Spleen (tissue), 7 donors: ENCODE measurements around the gene RPLP2.

Experiments used
- POLR2A ChIP-seq, 3 donors: fragments of 450-650 bp; IDR thresholded peaks; one replicate each; pipeline ENCODE4 v1.5.1; 2017; ENCODE audit warnings: antibody characterized with exemption in 3 of 3, mild to moderate bottlenecking in 1 of 3
- POLR2AphosphoS5 ChIP-seq, 3 donors: sonication (generic); formaldehyde crosslinking; IDR thresholded peaks; one replicate each; pipeline ENCODE4 v1.5.1; 2017; ENCODE audit warnings: antibody characterized with exemption in 3 of 3
- TF ChIP-seq, protein P1 (sequence below), 11 experiments: fragments of 200-600 bp in 7 of 11; fragments of 450-650 bp in 4 of 11; sonication (generic) in 4 of 11; IDR thresholded peaks in 8 of 11; conservative IDR thresholded peaks in 3 of 11; 1 replicate in 7 of 11; 2 replicates in 4 of 11; pipeline versions ENCODE4 v1.4.0 to v1.8.0; 2016 to 2021; ENCODE audit warnings: antibody characterized with exemption in 11 of 11, inconsistent platforms in 4 of 11, mild to moderate bottlenecking in 1 of 11
- donor health status: DM: no; HTN: no; CAD: no; lungs with moderate emphysema.
- donor health status: DM: no; HTN: no; CAD: no.
- donor health status: DM: no; HTN: no; CAD: no.

- TF ChIP-seq POLR2A (IDR thresholded peaks at IDR 0.05) = no peak
- TF ChIP-seq, protein P1, sequence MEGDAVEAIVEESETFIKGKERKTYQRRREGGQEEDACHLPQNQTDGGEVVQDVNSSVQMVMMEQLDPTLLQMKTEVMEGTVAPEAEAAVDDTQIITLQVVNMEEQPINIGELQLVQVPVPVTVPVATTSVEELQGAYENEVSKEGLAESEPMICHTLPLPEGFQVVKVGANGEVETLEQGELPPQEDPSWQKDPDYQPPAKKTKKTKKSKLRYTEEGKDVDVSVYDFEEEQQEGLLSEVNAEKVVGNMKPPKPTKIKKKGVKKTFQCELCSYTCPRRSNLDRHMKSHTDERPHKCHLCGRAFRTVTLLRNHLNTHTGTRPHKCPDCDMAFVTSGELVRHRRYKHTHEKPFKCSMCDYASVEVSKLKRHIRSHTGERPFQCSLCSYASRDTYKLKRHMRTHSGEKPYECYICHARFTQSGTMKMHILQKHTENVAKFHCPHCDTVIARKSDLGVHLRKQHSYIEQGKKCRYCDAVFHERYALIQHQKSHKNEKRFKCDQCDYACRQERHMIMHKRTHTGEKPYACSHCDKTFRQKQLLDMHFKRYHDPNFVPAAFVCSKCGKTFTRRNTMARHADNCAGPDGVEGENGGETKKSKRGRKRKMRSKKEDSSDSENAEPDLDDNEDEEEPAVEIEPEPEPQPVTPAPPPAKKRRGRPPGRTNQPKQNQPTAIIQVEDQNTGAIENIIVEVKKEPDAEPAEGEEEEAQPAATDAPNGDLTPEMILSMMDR (IDR thresholded peaks at IDR 0.05 in 8 of 11, conservative IDR thresholded peaks at IDR 0.05 in 3 of 11) = peak in 3 of 11 experiments; percentile 2 to 10 (median 7)
- no peak for TF ChIP-seq POLR2AphosphoS5 (IDR thresholded peaks at IDR 0.05)
Measured at GRCh38 chr11:808427-809286, 1.1 kb upstream of the RPLP2 start.
